PC-9 (cell line): ENCODE measurements around the gene FASLG. TPM values are rescaled to one million over a fixed set of nuclear protein-coding genes. Genes with fewer than 3 reads are reported as not detected.
"Not testable (repeated sequence)": the region's sequence is repeated elsewhere in the genome, so short reads cannot be mapped to it uniquely, and the experiment has no call there.

ENCODE experiments used
- BruUV-seq: library from RNA; stranded (reverse); fragments of 400-500 nt; replicated peaks from 2 replicates; lab custom pipeline; 2021; lab: Mats Ljungman, UMichigan
- CTCF ChIA-PET: fragments of 300-600 bp; sonication (Branson Sonifier 250); formaldehyde crosslinking; loops from one replicate; lab custom pipeline; 2022; ENCODE audit warnings: antibody characterized with exemption; lab: Charles Lee
- POLR2A ChIA-PET: fragments of 300-600 bp; sonication (Branson Sonifier 250); formaldehyde crosslinking; loops from one replicate; lab custom pipeline; 2022; ENCODE audit warnings: antibody characterized with exemption; ENCODE audit not compliant: unreplicated experiment; lab: Charles Lee
- DNase-seq, 2 experiments: peaks; one replicate each; pipeline versions ENCODE4 v3.0.0 to v3.0.0-alpha.2; 2015 to 2022; ENCODE audit warnings: mixed read lengths in 1 of 2
- H2AFZ ChIP-seq: fragments of 200-600 bp; sonication (generic); 2 replicates; pipeline ENCODE4 v1.8.1; 2017; ENCODE audit warnings: antibody characterized with exemption
- H3F3A ChIP-seq: fragments of 200-600 bp; sonication (generic); 2 replicates; pipeline ENCODE4 v1.8.1; 2017; ENCODE audit warnings: antibody characterized with exemption, mild to moderate bottlenecking, low read depth; ENCODE audit not compliant: insufficient read depth
- H3K27ac ChIP-seq: fragments of 200-600 bp; sonication (generic); 2 replicates; pipeline ENCODE4 v1.6.1; 2016; ENCODE audit warnings: mixed run types
- H3K27me3 ChIP-seq: fragments of 200-600 bp; sonication (generic); 2 replicates; pipeline ENCODE4 v1.6.1; 2016; ENCODE audit warnings: low read depth, mixed run types; ENCODE audit not compliant: insufficient read depth
- H3K36me3 ChIP-seq: fragments of 200-600 bp; sonication (generic); 2 replicates; pipeline ENCODE4 v1.6.1; 2016; ENCODE audit warnings: low read depth, mixed run types
- H3K4me1 ChIP-seq: fragments of 200-600 bp; sonication (generic); replicated peaks from 2 replicates; pipeline ENCODE4 v1.6.1; 2016; ENCODE audit warnings: mixed run types; ENCODE audit not compliant: insufficient read depth
- H3K4me2 ChIP-seq: fragments of 200-600 bp; sonication (generic); 2 replicates; pipeline ENCODE4 v1.6.1; 2017; ENCODE audit warnings: mixed run types
- H3K4me3 ChIP-seq: fragments of 200-600 bp; sonication (generic); 2 replicates; pipeline ENCODE4 v1.6.1; 2016; ENCODE audit warnings: mixed run types
- H3K79me2 ChIP-seq: fragments of 200-600 bp; sonication (generic); 2 replicates; pipeline ENCODE4 v1.6.1; 2017; ENCODE audit warnings: low read depth, mixed run types
- H3K9me2 ChIP-seq: fragments of 200-600 bp; sonication (generic); 2 replicates; pipeline ENCODE4 v1.8.1; 2017; ENCODE audit warnings: mild to moderate bottlenecking; ENCODE audit not compliant: insufficient read depth
- H3K9me3 ChIP-seq: fragments of 200-600 bp; sonication (generic); 2 replicates; pipeline ENCODE4 v1.8.1; 2016; ENCODE audit warnings: low read depth; ENCODE audit not compliant: insufficient read depth
- H4K20me1 ChIP-seq: fragments of 200-600 bp; sonication (generic); 2 replicates; pipeline ENCODE4 v1.8.1; 2017; ENCODE audit not compliant: insufficient read depth
- CTCF ChIP-seq: fragments of 200-600 bp; sonication (generic); conservative IDR thresholded peaks from 2 replicates; pipeline ENCODE4 v1.6.1; 2017; ENCODE audit warnings: mixed run types, antibody characterized with exemption, mild to moderate bottlenecking, moderate library complexity
- EZH2 ChIP-seq: fragments of 200-600 bp; sonication (generic); IDR thresholded peaks from 2 replicates; pipeline ENCODE4 v1.8.0; 2017; ENCODE audit warnings: antibody characterized with exemption, low read depth
- intact Hi-C: fragments of 100-400 bp; cut with micrococcal nuclease; formaldehyde crosslinking; loops from one replicate; pipeline ENCODE4 v1.10.0; 2022; ENCODE audit not compliant: unreplicated experiment
- total RNA-seq: library from RNA; stranded (reverse); gene quantifications from 2 replicates; pipeline ENCODE4 v1.2.3, GENCODE V29; 2021

FASLG gene
- total RNA-seq, 1 experiment from 2014 or later = not detected

GRCh38 chr1:172680733-172681275 is 21.9 kb downstream of the FASLG start:
- ChIA-PET POLR2A (no interaction called here), CTCF (no interaction called here)
- Histone ChIP-seq H3K4me1 (no peaks in the 10 kb centered on the region), H3K79me2 (no peaks in the 10 kb centered on the region), H3K27me3 (no peaks in the 10 kb centered on the region), H3K4me3 (no peak overlapping the region), H3K9me3 (no peaks in the 10 kb centered on the region), H3F3A (no peaks in the 10 kb centered on the region), H3K27ac (no peak overlapping the region), H2AFZ (no peak overlapping the region), H3K4me2 (no peak overlapping the region), H3K36me3 (no peaks in the 10 kb centered on the region), H3K9me2 (no peaks in the 10 kb centered on the region), H4K20me1 (no peaks in the 10 kb centered on the region)
- no peak for DNase-seq
- BruUV-seq = no TSS peak
- TF ChIP-seq EZH2 = no peak
- TF ChIP-seq CTCF = no peak
- intact Hi-C loops = no loop called here

GRCh38 chr1:172682812-172683211 is 23.9 kb downstream of the FASLG start:
- H3K4me2 ChIP-seq = no peak overlapping the region
- H3K27me3 ChIP-seq = no peaks in the 10 kb centered on the region
- H3K4me1 ChIP-seq = no peaks in the 10 kb centered on the region
- no TSS peak for BruUV-seq
- CTCF ChIA-PET = no interaction called here
- H3K4me3 ChIP-seq = no peak overlapping the region
- H3K79me2 ChIP-seq = no peaks in the 10 kb centered on the region
- no peaks in the 10 kb centered on the region for H3K36me3 ChIP-seq
- H3F3A ChIP-seq = no peaks in the 10 kb centered on the region
- H4K20me1 ChIP-seq = no peaks in the 10 kb centered on the region
- intact Hi-C loops = no loop called here
- TF ChIP-seq EZH2 (no peak), CTCF (no peak)
- no peak for DNase-seq
- no peak overlapping the region for H2AFZ ChIP-seq
- no peaks in the 10 kb centered on the region for H3K9me2 ChIP-seq
- H3K27ac ChIP-seq = no peak overlapping the region
- no peaks in the 10 kb centered on the region for H3K9me3 ChIP-seq
- POLR2A ChIA-PET = interaction anchor here (0.6 kb wide), 1 partner anchor 320 kb away, joined by 4 read pairs; no protein-coding TSS in a partner anchor

- POLR2A ChIA-PET = no interaction called here
- Histone ChIP-seq H3K9me2 (no peaks in the 10 kb centered on the region), H4K20me1 (no peaks in the 10 kb centered on the region), H3K79me2 (no peaks in the 10 kb centered on the region), H3K9me3 (no peaks in the 10 kb centered on the region), H3K27ac (no peak overlapping the region), H3K27me3 (no peaks in the 10 kb centered on the region), H3K4me2 (no peak overlapping the region), H3F3A (no peaks in the 10 kb centered on the region), H2AFZ (no peak overlapping the region), H3K36me3 (no peaks in the 10 kb centered on the region), H3K4me1 (no peaks in the 10 kb centered on the region), H3K4me3 (no peak overlapping the region)
- CTCF ChIA-PET = no interaction called here
- TF ChIP-seq CTCF = no peak
- no peak for TF ChIP-seq EZH2
- no TSS peak for BruUV-seq
- intact Hi-C loops = no loop called here
- DNase-seq = no peak
These were observed 27.2 kb downstream of the FASLG start for GRCh38 chr1:172686143-172686542.

GRCh38 chr1:172688428-172689085 is 29.7 kb downstream of the FASLG start:
- H3K9me3 ChIP-seq, H3F3A ChIP-seq, BruUV-seq, CTCF ChIA-PET, H3K27ac ChIP-seq, H2AFZ ChIP-seq, H3K4me2 ChIP-seq, H3K4me3 ChIP-seq, H3K36me3 ChIP-seq, H3K9me2 ChIP-seq, H3K79me2 ChIP-seq, DNase-seq, intact Hi-C loops, H3K4me1 ChIP-seq, H4K20me1 ChIP-seq, H3K27me3 ChIP-seq: not testable (repeated sequence)
- POLR2A ChIA-PET = interaction anchor here (0.6 kb wide), 1 partner anchor 738 kb away, joined by 3 read pairs; no protein-coding TSS in a partner anchor

GRCh38 chr1:172690925-172691324 is 32.0 kb downstream of the FASLG start:
- H3K9me2 ChIP-seq, H2AFZ ChIP-seq, H3F3A ChIP-seq, intact Hi-C loops, H3K4me3 ChIP-seq, H3K27ac ChIP-seq, CTCF ChIA-PET, BruUV-seq, DNase-seq, H3K79me2 ChIP-seq, H3K4me2 ChIP-seq, H3K4me1 ChIP-seq, H3K27me3 ChIP-seq, POLR2A ChIA-PET, H3K36me3 ChIP-seq, H3K9me3 ChIP-seq, H4K20me1 ChIP-seq: not testable (repeated sequence)
